H1 (cell line): Measurements from ENCODE around the gene HID1. TPM values are rescaled to one million over a fixed set of nuclear protein-coding genes. Genes with fewer than 3 reads are reported as not detected.

Source experiments
- ATF3 ChIP-seq: IDR thresholded peaks from 2 replicates; pipeline ENCODE4 v1.6.1; 2011; ENCODE audit warnings: low read depth, mild to moderate bottlenecking, low read length; ENCODE audit not compliant: insufficient read depth
- EGR1 ChIP-seq: IDR thresholded peaks from 2 replicates; pipeline ENCODE4 v1.6.1; 2011; ENCODE audit warnings: low read depth, low read length, borderline replicate concordance
- SP1 ChIP-seq: IDR thresholded peaks from 2 replicates; pipeline ENCODE4 v1.6.1; 2011; ENCODE audit warnings: low read depth, low read length
- TAF1 ChIP-seq: IDR thresholded peaks from 2 replicates; pipeline ENCODE4 v1.6.1; 2011; ENCODE audit warnings: mild to moderate bottlenecking, low read depth, low read length
- USF2 ChIP-seq: IDR thresholded peaks from 2 replicates; pipeline ENCODE4 v1.6.1; 2011; ENCODE audit warnings: low read length, improper control_type of control experiment
- polyA plus RNA-seq, 7 experiments: library from polyadenylated mRNA; depleted of rRNA in 3 of 7; stranded (reverse) in 5 of 7; unstranded in 2 of 7; fragments of >200 nt in 5 of 7; fragments of 200-250 nt in 2 of 7; gene quantifications; 1 replicate in 5 of 7; 2 replicates in 1 of 7; 4 replicates in 1 of 7; pipeline versions ENCODE4 v1.2.1 to v1.2.3, GENCODE V29; 2011 to 2013; ENCODE audit warnings: missing spikeins in 2 of 7, mixed read lengths in 2 of 7
- total RNA-seq: library from RNA; stranded (reverse); fragmentation: NEBNext Ultra II Directional; extraction: Animal tissue kit (Norgen Biotek cat#: 25700); gene quantifications from 2 replicates; pipeline ENCODE4 v1.2.1, GENCODE V29; 2021

HID1 gene
- total and polyA plus RNA-seq, 2 of the 8 experiments (the other 6 are each of a cell fraction or from before 2014, with no cell fraction given): 15.1 to 25.9 TPM

- TF ChIP-seq TAF1 (0 out of 2 replicates have a peak, but pooled peaks have one; percentile 31), EGR1 (peak; percentile 28; the same call in 1 of the 2 replicates), ATF3 (no peak), SP1 (0 out of 2 replicates have a peak, but pooled peaks have one; percentile 17), USF2 (no peak)
These were observed at the start of gene HID1 (continued) for GRCh38 chr17:74972107-74972972.
